Measurements from ENCODE around the gene DDIT4.

DDIT4 gene

DNA sequence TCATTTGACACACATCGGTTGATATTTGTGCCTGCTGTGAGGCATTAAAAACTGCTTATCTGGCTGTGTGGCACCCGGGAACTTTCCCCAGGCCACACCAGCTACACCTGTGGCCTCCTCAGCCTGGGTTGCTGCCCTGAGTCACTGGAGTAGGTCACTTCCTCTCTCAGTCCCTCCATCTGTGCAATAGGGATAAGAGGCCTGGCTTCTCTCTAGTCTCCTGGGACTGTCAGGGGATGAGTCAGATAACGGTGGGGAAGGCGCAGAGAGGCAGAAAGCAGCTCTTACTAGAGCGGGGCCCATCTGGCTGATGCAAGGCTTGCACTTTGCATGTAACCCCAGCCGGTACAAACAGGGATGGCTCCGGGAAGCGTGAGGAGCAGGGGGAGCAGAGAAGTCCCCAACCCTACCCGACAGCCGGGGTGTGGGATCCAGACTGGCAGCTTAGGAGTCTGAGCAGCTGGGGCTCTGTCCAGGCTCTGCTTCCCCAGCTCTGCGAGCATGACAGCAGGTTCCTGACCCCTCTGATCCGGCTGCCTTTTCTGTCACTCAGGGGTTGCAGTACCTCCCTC, 47.0 kb downstream of the DDIT4 start:
- Histone ChIP-seq H3K27me3 (ENCODE audit: control insufficient read depth in 1 of 2, insufficient read depth in 2 of 2, low read length in 2 of 2) (no peaks in the 10 kb centered on the region), H3K9me3 (ENCODE audit: control insufficient read depth in 2 of 2, low read length in 2 of 2) (no peaks in the 10 kb centered on the region), H3K4me1 (ENCODE audit: control insufficient read depth, insufficient read depth, low read length) (peaks cover 46% of the 10 kb centered on the region), H3K9ac (ENCODE audit: low read length in 2 of 2) (peak overlapping the region in 1 of 2 donors; percentile 75), H3K27ac (ENCODE audit: low read length) (peak overlapping the region; percentile 66), H3K36me3 (ENCODE audit: control insufficient read depth in 2 of 2, insufficient read depth in 2 of 2, low read length in 2 of 2) (no peaks in the 10 kb centered on the region), H3K4me3 (ENCODE audit: low read length in 2 of 2) (no peak overlapping the region)

DNA sequence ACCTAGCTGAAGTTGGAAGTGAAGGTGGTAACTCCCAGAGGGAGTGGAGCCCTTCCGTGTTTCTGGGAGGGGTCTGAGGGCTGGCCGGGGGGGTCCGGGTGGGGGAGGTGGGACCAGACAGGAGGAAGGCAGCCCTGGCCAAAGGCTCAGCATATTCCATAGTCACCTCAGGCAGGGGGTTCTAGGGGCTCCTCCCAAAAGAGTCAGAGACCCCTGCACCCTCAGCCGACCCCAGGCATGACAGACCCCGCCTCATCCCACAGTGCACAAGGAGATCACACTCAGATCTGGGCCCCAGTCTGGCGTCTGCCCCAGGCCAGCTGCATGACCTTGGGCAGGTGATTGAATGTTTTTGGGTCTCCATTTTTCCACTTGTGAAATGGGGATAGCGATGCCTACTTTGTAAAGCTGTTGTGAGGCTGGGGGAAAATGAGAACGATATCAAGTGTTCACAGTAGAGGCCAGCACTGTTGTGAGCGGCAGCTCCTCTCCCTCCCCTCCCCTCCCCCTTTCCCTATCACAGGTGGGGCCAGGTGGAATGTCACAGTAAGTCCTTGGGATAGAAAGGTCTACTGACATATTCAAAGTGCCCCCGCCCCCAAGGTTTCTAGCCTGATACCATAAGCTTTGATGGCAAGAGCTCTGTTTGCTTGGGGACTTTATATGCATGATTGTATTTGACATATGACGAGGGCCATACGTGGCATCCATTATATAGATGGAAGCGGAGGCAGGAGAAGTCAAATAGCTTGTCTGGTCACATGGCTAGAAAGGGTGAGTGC, 47.7 kb downstream of the DDIT4 start:
- Histone ChIP-seq H3K4me1 (ENCODE audit: control insufficient read depth, insufficient read depth, low read length) (peaks cover 39% of the 10 kb centered on the region), H3K36me3 (ENCODE audit: control insufficient read depth in 2 of 2, insufficient read depth in 2 of 2, low read length in 2 of 2) (no peaks in the 10 kb centered on the region), H3K9ac (ENCODE audit: low read length in 2 of 2) (no peak overlapping the region), H3K4me3 (ENCODE audit: low read length in 2 of 2) (no peak overlapping the region), H3K9me3 (ENCODE audit: control insufficient read depth in 2 of 2, low read length in 2 of 2) (no peaks in the 10 kb centered on the region), H3K27me3 (ENCODE audit: control insufficient read depth in 1 of 2, insufficient read depth in 2 of 2, low read length in 2 of 2) (no peaks in the 10 kb centered on the region), H3K27ac (ENCODE audit: low read length) (no peak overlapping the region)

DNA sequence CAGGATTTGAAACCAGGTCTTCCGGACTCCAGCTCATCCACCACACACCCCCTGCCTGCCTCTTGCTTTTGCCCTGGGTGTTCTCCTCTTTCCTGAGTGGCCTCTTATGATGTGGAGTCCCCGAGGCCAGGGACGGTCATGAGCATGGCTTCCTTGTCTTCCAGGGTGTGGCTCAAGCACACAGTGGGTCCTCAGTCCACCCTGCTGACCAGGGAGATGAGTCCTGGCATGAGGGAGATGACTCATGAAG, 48.2 kb downstream of the DDIT4 start:
- no peak overlapping the region for H3K27ac ChIP-seq (ENCODE audit: low read length)
- H3K4me3 ChIP-seq (ENCODE audit: low read length in 2 of 2) = no peak overlapping the region
- H3K4me1 ChIP-seq (ENCODE audit: control insufficient read depth, insufficient read depth, low read length) = peaks cover 35% of the 10 kb centered on the region
- H3K9me3 ChIP-seq (ENCODE audit: control insufficient read depth in 2 of 2, low read length in 2 of 2) = no peaks in the 10 kb centered on the region
- no peaks in the 10 kb centered on the region for H3K36me3 ChIP-seq (ENCODE audit: control insufficient read depth in 2 of 2, insufficient read depth in 2 of 2, low read length in 2 of 2)
- H3K27me3 ChIP-seq (ENCODE audit: control insufficient read depth in 1 of 2, insufficient read depth in 2 of 2, low read length in 2 of 2) = no peaks in the 10 kb centered on the region
- no peak overlapping the region for H3K9ac ChIP-seq (ENCODE audit: low read length in 2 of 2)

GRCh38 chr10:72322280-72323058, 48.7 kb downstream of the DDIT4 start:
- Histone ChIP-seq H3K9ac (ENCODE audit: low read length in 2 of 2) (no peak overlapping the region), H3K4me1 (ENCODE audit: control insufficient read depth, insufficient read depth, low read length) (peaks cover 32% of the 10 kb centered on the region), H3K27ac (ENCODE audit: low read length) (no peak overlapping the region), H3K9me3 (ENCODE audit: control insufficient read depth in 2 of 2, low read length in 2 of 2) (no peaks in the 10 kb centered on the region), H3K36me3 (ENCODE audit: control insufficient read depth in 2 of 2, insufficient read depth in 2 of 2, low read length in 2 of 2) (no peaks in the 10 kb centered on the region), H3K4me3 (ENCODE audit: low read length in 2 of 2) (no peak overlapping the region), H3K27me3 (ENCODE audit: control insufficient read depth in 1 of 2, insufficient read depth in 2 of 2, low read length in 2 of 2) (no peaks in the 10 kb centered on the region)

DNA sequence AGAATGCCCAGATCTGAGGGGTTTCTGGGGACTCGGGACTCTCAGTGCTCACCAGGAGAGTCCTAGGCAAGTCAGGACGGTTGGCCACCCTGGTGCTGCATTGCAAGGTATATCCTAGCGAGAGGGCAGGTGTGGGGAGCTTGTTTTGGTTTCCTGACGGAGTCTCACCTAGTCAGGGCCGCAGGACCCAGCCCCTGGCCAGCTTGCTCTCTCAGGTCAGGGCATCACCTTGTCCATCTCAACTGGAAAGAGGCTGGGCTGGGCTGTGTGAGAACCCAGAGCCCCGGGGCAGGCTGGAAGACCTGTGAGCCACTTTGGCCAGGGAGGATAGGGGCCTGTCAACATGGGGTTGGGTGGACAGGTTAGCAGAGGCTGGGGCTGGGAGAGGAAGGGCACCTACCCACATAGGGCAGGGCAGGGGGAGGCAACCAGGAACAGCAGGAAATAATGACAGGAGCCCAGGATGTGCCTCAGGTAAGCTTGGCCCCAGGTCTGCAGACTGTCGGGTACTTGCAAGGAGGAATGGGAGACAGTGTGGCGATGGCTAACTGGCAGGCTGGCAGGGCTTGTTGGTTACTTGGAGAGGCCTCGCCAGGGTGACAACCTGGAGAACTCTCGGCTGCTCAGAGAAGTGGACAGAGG, 49.5 kb downstream of the DDIT4 start:
- Histone ChIP-seq H3K9ac (ENCODE audit: low read length in 2 of 2) (no peak overlapping the region), H3K27me3 (ENCODE audit: control insufficient read depth in 1 of 2, insufficient read depth in 2 of 2, low read length in 2 of 2) (no peaks in the 10 kb centered on the region), H3K4me3 (ENCODE audit: low read length in 2 of 2) (no peak overlapping the region), H3K27ac (ENCODE audit: low read length) (no peak overlapping the region), H3K36me3 (ENCODE audit: control insufficient read depth in 2 of 2, insufficient read depth in 2 of 2, low read length in 2 of 2) (no peaks in the 10 kb centered on the region), H3K4me1 (ENCODE audit: control insufficient read depth, insufficient read depth, low read length) (peaks cover 39% of the 10 kb centered on the region), H3K9me3 (ENCODE audit: control insufficient read depth in 2 of 2, low read length in 2 of 2) (no peaks in the 10 kb centered on the region)

GRCh38 chr10:72323771-72324191, 50.1 kb downstream of the DDIT4 start:
- H3K4me3 ChIP-seq (ENCODE audit: low read length in 2 of 2) = no peak overlapping the region
- H3K9ac ChIP-seq (ENCODE audit: low read length in 2 of 2) = no peak overlapping the region
- no peaks in the 10 kb centered on the region for H3K9me3 ChIP-seq (ENCODE audit: control insufficient read depth in 2 of 2, low read length in 2 of 2)
- no peaks in the 10 kb centered on the region for H3K27me3 ChIP-seq (ENCODE audit: control insufficient read depth in 1 of 2, insufficient read depth in 2 of 2, low read length in 2 of 2)
- no peaks in the 10 kb centered on the region for H3K36me3 ChIP-seq (ENCODE audit: control insufficient read depth in 2 of 2, insufficient read depth in 2 of 2, low read length in 2 of 2)
- peaks cover 44% of the 10 kb centered on the region for H3K4me1 ChIP-seq (ENCODE audit: control insufficient read depth, insufficient read depth, low read length)
- H3K27ac ChIP-seq (ENCODE audit: low read length) = no peak overlapping the region

Data from stomach smooth muscle (tissue), 2 donors.